Glutamatergic neuron (in vitro differentiated cells): ENCODE results near the gene VWA3B. TPM values are rescaled to one million over a fixed set of nuclear protein-coding genes. Genes with fewer than 3 reads are reported as not detected.

Experiments
- DNase-seq: peaks from one replicate; pipeline ENCODE4 v3.0.0; 2022
- H3K27ac Mint-ChIP-seq: one replicate; pipeline ENCODE4 v1.8.0; 2020; ENCODE audit warnings: mild to moderate bottlenecking, mixed read lengths, inconsistent platforms; ENCODE audit not compliant: unreplicated experiment
- H3K27me3 Mint-ChIP-seq: one replicate; pipeline ENCODE4 v1.8.0; 2020; ENCODE audit warnings: mild to moderate bottlenecking, moderate library complexity, mixed read lengths, inconsistent platforms; ENCODE audit not compliant: unreplicated experiment
- H3K36me3 Mint-ChIP-seq: one replicate; pipeline ENCODE4 v1.8.0; 2020; ENCODE audit warnings: mild to moderate bottlenecking, mixed read lengths, inconsistent platforms; ENCODE audit not compliant: unreplicated experiment
- H3K4me1 Mint-ChIP-seq: one replicate; pipeline ENCODE4 v1.8.0; 2020; ENCODE audit warnings: mild to moderate bottlenecking, low read depth, mixed read lengths, inconsistent platforms; ENCODE audit not compliant: unreplicated experiment
- H3K4me3 Mint-ChIP-seq: one replicate; pipeline ENCODE4 v1.8.0; 2020; ENCODE audit warnings: mild to moderate bottlenecking, mixed read lengths, inconsistent platforms; ENCODE audit not compliant: unreplicated experiment
- H3K9me3 Mint-ChIP-seq: one replicate; pipeline ENCODE4 v1.8.0; 2020; ENCODE audit warnings: mild to moderate bottlenecking, moderate library complexity, mixed read lengths, inconsistent platforms; ENCODE audit not compliant: unreplicated experiment
- total RNA-seq: library from RNA; stranded (reverse); fragmentation: NEBNext Ultra II Directional; extraction: Animal tissue kit (Norgen Biotek cat#: 25700); gene quantifications from one replicate; pipeline ENCODE4 v1.2.1, GENCODE V29; 2021; ENCODE audit not compliant: unreplicated experiment
- TF ChIP-seq, protein P1 (sequence below): fragments of 200-600 bp; sonication (generic); IDR thresholded peaks from one replicate; pipeline ENCODE4 v1.5.0; 2021; ENCODE audit not compliant: partially characterized antibody, unreplicated experiment

Gene VWA3B
- total RNA-seq, 1 donor from 2014 or later: not detected

DNA sequence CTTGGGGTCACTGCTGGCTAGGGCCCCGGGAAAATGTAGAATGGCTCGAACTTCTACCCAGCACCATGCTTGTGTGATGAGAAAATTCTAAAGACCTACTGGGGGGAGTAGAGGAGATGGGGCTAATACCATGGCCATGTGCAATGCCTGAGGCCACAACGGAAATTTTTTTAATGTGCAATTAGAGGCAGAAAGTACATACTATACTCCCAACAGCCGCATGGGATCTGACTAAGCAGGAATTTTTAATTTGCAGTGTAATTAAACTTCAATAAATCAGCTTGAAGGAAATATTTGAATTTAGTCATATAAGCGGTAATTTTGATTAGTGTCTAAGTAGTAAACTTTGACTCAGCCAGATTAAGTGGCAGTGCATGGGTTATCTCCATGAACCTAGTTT, 206.1 kb downstream of the VWA3B start:
- Mint-ChIP-seq H3K4me1 (peaks cover 8% of the 10 kb centered on the region), H3K27ac (no peak overlapping the region), H3K36me3 (peaks cover 9% of the 10 kb centered on the region), H3K27me3 (peaks cover 6% of the 10 kb centered on the region), H3K4me3 (no peak overlapping the region), H3K9me3 (peaks cover 9% of the 10 kb centered on the region)
- DNase-seq: no peak
- TF ChIP-seq, protein P1, sequence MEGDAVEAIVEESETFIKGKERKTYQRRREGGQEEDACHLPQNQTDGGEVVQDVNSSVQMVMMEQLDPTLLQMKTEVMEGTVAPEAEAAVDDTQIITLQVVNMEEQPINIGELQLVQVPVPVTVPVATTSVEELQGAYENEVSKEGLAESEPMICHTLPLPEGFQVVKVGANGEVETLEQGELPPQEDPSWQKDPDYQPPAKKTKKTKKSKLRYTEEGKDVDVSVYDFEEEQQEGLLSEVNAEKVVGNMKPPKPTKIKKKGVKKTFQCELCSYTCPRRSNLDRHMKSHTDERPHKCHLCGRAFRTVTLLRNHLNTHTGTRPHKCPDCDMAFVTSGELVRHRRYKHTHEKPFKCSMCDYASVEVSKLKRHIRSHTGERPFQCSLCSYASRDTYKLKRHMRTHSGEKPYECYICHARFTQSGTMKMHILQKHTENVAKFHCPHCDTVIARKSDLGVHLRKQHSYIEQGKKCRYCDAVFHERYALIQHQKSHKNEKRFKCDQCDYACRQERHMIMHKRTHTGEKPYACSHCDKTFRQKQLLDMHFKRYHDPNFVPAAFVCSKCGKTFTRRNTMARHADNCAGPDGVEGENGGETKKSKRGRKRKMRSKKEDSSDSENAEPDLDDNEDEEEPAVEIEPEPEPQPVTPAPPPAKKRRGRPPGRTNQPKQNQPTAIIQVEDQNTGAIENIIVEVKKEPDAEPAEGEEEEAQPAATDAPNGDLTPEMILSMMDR: no peak

DNA sequence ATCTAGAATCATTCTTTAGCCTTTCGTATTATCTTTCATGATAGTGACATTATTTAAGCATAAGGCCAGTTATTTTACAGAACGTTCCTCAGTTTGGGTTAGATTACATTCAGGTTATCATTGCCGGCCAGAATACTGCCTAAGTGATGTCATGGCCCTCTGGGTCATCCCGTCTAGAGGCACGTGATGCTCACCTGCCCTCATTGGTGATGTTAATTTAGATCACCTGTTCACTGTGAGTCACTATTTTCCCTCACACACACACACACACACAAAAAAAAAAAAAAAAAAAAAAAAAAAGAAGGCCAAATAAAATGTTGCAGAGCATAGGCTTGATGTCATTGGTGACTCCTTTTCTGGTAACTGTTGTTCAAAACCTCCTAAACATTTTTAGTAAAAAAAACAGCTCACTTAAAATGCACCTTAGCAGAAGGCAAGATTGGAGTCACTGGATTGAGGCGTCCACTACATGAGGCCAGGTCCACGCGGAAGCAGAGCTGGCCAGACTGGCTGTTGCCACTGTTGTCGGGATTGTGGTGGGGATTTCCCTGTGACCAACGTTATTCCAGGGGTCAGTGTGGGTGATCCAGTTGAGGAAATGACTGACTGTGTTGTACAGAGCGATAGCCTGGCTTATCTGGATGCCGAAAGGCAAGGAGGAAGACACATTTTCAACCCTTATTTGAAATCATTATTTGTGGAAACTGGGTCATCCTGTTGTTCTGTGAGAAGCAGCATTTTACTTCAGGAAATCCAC, 207.1 kb downstream of the VWA3B start:
- Mint-ChIP-seq H3K36me3 (peaks cover 9% of the 10 kb centered on the region), H3K27ac (no peak overlapping the region), H3K27me3 (peaks cover 6% of the 10 kb centered on the region), H3K4me3 (no peak overlapping the region), H3K4me1 (peaks cover 8% of the 10 kb centered on the region), H3K9me3 (peaks cover 9% of the 10 kb centered on the region)
- no peak for DNase-seq
- TF ChIP-seq, protein P1: no peak

DNA sequence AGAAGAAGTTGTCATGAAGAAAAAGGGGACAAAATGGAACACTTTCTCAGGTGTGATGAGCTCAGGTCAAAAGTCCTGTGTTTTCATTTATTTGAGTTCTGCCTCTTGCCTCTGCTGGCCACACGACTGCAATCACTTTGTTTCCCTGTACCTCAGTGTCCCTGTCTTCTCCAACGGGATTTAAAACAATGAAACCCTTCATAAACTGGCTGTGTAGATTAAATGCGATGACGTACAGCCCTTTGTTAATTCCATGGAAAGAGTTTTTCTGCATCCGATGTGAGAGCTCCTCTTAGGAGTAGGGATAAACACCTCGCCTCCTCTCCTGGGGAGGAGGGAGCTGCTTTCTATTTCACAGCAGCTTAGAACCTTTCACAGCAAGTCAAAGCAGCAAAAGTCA, 207.7 kb downstream of the VWA3B start:
- peaks cover 8% of the 10 kb centered on the region for H3K4me1 Mint-ChIP-seq
- TF ChIP-seq, protein P1: no peak
- peaks cover 9% of the 10 kb centered on the region for H3K9me3 Mint-ChIP-seq
- H3K36me3 Mint-ChIP-seq: peaks cover 9% of the 10 kb centered on the region
- H3K27me3 Mint-ChIP-seq: peaks cover 6% of the 10 kb centered on the region
- H3K4me3 Mint-ChIP-seq: no peak overlapping the region
- no peak for DNase-seq
- H3K27ac Mint-ChIP-seq: no peak overlapping the region

DNA sequence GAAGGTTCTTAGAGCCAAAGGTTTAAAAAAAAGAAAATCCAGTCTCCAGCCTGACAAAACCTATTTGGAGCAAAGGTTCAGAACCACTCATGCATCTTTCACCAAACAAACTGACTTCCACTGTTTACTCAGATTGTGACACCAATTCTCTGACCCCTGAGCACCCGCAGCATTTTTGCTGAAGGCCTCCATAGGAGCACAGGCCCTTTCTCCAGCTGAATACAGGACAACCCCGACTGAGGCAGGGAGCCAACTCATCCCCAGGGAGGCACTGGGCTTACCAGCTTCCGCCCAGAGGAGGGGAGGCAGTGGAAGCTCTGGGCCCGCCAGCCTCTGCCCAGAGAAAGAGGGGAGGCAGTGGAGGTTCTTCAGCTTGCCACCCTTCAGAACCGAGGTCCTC, 208.3 kb downstream of the VWA3B start:
- H3K4me1 Mint-ChIP-seq: peaks cover 8% of the 10 kb centered on the region
- TF ChIP-seq, protein P1: no peak
- no peak overlapping the region for H3K4me3 Mint-ChIP-seq
- DNase-seq: no peak
- H3K36me3 Mint-ChIP-seq: peaks cover 4% of the 10 kb centered on the region
- H3K27ac Mint-ChIP-seq: no peak overlapping the region
- peaks cover 9% of the 10 kb centered on the region for H3K9me3 Mint-ChIP-seq
- peaks cover 6% of the 10 kb centered on the region for H3K27me3 Mint-ChIP-seq

DNA sequence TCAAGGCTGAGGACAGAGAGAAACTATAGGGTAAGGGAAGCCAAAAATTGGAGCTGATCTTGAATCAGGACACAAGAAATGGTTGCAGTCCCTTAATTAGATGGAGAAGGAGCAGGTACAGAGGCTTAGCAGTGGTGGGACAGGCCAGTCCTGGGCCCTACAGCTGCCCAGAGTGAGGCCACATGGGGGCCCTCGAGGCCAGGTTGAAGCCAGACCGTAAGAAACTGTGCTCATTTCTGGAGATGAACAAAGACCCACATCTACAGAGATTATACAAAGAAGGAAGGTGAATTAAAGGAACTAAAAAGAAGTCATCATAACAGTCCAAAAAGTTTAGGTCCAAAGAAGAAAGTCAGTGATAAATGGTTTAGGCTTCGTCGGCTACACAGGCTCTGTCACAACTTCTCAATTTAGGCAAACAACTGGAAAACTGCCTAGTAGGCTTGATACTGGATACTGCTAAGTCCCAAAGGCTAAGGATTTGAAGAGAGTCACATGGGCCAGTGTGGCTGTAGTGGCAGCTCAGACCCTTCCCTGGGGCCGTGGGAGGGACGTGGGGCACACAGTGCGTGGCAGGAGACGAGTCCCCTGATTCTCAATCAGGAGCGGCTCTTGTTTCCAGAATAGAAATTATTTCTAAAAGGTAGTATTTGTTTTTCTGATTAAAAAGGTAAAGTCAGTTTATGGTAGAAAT, 208.9 kb downstream of the VWA3B start:
- peaks cover 9% of the 10 kb centered on the region for H3K9me3 Mint-ChIP-seq
- H3K36me3 Mint-ChIP-seq: peaks cover 4% of the 10 kb centered on the region
- H3K27ac Mint-ChIP-seq: peak overlapping the region; percentile 69

More for the DNA sequence above, 208.9 kb downstream of the VWA3B start:
- peak; percentile 35 for DNase-seq
- TF ChIP-seq, protein P1: no peak
- Mint-ChIP-seq H3K4me1 (peaks cover 8% of the 10 kb centered on the region), H3K4me3 (no peak overlapping the region), H3K27me3 (peaks cover 6% of the 10 kb centered on the region)
